Epithelial cell of proximal tubule (primary cell): ENCODE data around the gene AP2A1. TPM values are rescaled to one million over a fixed set of nuclear protein-coding genes. Genes with fewer than 3 reads are reported as not detected.

Source experiments
- DNase-seq: peaks from one replicate; pipeline ENCODE4 v3.0.0-alpha.2; 2011; ENCODE audit warnings: low read depth
- H3K4me3 ChIP-seq: 2 replicates; pipeline ENCODE4 v1.5.1; 2011; ENCODE audit warnings: low read depth, mild to moderate bottlenecking, low read length
- total RNA-seq: library from RNA; depleted of rRNA; stranded (reverse); fragments of >200 nt; gene quantifications from 2 replicates; pipeline ENCODE4 v1.2.3, GENCODE V29; 2015
- TF ChIP-seq, protein P1 (sequence below): conservative IDR thresholded peaks from 2 replicates; pipeline ENCODE4 v1.5.1; 2012; ENCODE audit warnings: low read depth, mild to moderate bottlenecking, low read length

The AP2A1 gene
- total RNA-seq, 1 donor from 2014 or later: 103 TPM

DNA sequence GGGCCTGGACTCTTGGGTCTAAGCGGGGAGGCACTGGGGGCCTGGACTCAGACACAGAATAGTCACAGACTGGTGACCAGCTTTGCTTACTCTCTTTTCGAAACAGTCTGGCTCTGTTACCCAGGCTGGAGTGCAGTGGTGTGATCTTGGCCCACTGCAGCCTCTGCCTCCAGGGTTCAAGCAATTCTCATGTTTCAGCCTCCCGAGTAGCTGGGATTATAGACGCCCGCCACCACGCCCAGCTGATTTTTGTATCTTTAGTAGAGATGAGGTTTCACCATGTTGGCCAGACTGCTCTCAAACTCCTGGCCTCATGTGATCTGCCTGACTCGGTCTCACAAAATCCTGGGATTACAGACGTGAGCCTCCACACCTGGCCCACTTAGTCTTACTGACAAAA is 62.4 kb downstream of the AP2A1 start:
- DNase-seq: no peak
- TF ChIP-seq, protein P1, sequence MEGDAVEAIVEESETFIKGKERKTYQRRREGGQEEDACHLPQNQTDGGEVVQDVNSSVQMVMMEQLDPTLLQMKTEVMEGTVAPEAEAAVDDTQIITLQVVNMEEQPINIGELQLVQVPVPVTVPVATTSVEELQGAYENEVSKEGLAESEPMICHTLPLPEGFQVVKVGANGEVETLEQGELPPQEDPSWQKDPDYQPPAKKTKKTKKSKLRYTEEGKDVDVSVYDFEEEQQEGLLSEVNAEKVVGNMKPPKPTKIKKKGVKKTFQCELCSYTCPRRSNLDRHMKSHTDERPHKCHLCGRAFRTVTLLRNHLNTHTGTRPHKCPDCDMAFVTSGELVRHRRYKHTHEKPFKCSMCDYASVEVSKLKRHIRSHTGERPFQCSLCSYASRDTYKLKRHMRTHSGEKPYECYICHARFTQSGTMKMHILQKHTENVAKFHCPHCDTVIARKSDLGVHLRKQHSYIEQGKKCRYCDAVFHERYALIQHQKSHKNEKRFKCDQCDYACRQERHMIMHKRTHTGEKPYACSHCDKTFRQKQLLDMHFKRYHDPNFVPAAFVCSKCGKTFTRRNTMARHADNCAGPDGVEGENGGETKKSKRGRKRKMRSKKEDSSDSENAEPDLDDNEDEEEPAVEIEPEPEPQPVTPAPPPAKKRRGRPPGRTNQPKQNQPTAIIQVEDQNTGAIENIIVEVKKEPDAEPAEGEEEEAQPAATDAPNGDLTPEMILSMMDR: no peak
- no peak overlapping the region for H3K4me3 ChIP-seq

DNA sequence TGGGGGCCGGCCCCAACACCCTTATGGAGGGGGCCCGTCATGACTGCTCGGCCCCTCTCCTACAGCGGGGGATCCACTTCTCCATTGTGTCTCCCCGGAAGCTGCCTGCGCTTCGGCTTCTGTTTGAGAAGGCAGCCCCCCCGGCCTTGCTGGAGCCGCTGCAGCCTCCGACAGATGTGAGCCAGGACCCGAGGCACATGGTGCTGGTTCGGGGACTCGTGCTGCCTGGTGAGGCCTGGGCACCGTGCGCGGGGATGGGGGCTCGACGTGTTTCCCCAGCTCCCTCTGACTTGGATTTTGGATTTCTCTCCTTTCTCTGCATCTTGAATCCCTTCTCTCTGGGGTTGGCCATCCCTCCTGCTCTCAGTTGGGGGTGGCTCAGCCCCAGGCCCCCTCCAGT is 62.9 kb downstream of the AP2A1 start:
- TF ChIP-seq, protein P1: no peak
- H3K4me3 ChIP-seq: no peak overlapping the region
- DNase-seq: no peak

- DNase-seq: no peak
- TF ChIP-seq, protein P1: no peak
These were observed 64.0 kb downstream of the AP2A1 start for GRCh38 chr19:49830766-49831165.

DNA sequence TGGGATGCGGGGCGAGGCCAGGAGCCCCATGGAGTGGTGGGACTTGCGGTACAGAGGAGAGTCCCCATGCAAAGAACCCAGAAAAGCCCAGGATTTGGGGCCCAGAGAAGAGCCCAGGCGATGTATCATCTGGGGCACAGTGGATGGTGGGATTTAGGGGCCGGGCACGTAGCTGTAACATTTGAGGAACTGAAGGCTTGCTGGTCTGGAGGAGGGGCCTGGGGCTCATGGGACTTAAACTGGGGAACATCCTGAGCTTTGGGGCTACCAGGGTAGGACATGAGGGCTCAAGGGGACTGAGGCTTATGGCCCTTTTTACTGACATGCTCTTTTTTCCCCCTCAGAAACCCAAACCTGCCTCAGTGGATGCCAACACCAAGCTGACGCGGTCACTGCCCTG is 64.8 kb downstream of the AP2A1 start:
- H3K4me3 ChIP-seq: no peak overlapping the region
- DNase-seq: no peak
- TF ChIP-seq, protein P1: no peak

More at GRCh38 chr19:49830766-49831165, 64.0 kb downstream of the AP2A1 start:
- H3K4me3 ChIP-seq: no peak overlapping the region

DNA sequence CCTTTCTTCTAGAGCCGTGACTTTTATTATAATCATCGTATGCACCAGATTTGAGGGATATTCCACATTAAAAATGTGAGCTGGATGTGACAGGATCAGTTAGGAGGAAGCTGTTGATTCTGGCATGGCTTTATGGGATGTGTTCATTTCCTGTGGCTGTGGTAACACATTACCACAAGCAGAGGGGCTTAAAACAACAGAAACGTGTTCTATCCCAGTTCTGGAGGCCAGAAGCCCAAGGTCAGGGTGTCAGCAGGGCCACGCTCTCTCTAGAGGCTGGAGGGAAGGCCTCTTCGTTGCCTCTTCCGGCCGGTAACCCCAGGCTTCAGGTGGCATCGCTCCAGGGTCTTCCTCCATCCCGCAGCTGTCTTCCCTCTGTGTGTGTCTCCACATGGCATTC is 65.8 kb downstream of the AP2A1 start:
- no peak for DNase-seq
- TF ChIP-seq, protein P1: no peak
- H3K4me3 ChIP-seq: no peak overlapping the region

- H3K4me3 ChIP-seq: no peak overlapping the region
- TF ChIP-seq, protein P1: no peak
- no peak for DNase-seq
These were observed 66.8 kb downstream of the AP2A1 start for GRCh38 chr19:49833599-49833998.

DNA sequence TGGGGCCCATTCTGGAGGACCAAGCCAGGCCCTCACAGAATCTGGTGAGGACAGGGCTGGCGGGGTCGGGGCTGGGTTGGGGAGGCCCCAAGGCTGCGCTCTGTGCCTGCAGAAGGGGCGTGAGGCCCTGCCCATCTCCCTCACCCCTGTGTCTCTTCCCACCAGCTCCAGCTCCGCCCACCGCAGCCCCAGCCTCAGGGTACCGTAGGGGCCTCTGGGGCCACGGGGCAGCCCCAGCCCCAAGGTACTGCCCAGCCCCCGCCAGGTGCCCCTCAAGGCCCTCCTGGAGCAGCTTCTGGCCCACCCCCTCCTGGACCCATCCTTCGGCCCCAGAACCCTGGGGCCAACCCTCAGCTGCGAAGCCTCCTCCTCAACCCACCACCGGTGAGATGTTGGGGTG is 68.8 kb downstream of the AP2A1 start:
- TF ChIP-seq, protein P1: no peak
- no peak overlapping the region for H3K4me3 ChIP-seq
- DNase-seq: no peak
